Mesodermal cell (in vitro differentiated cells): ENCODE results near the gene STIMATE.

ENCODE experiments used
- H3K27ac ChIP-seq: 2 replicates; pipeline ENCODE4 v1.7.0; 2013; ENCODE audit warnings: mild to moderate bottlenecking, low read depth, low read length, moderate library complexity; ENCODE audit not compliant: severe bottlenecking
- H3K36me3 ChIP-seq: 2 replicates; pipeline ENCODE4 v1.7.1; 2013; ENCODE audit warnings: mild to moderate bottlenecking, low read length, moderate library complexity; ENCODE audit not compliant: control insufficient read depth, insufficient read depth
- H3K4me1 ChIP-seq: one replicate; pipeline ENCODE4 v1.7.1; 2013; ENCODE audit warnings: mild to moderate bottlenecking, low read length; ENCODE audit not compliant: insufficient read depth, control insufficient read depth, poor library complexity, severe bottlenecking
- H3K4me3 ChIP-seq: 2 replicates; pipeline ENCODE4 v1.7.0; 2013; ENCODE audit warnings: low read length, control low read depth, mild to moderate bottlenecking; ENCODE audit not compliant: insufficient read depth, poor library complexity, severe bottlenecking; ENCODE audit errors: extremely low read depth
- H3K9me3 ChIP-seq: 2 replicates; pipeline ENCODE4 v1.7.1; 2013; ENCODE audit warnings: mild to moderate bottlenecking, low read length, moderate library complexity; ENCODE audit not compliant: control insufficient read depth
- WGBS, 2 experiments: methylation state at CpG; one replicate each; pipeline ENCODE4 v1.1.5; 2013; ENCODE audit warnings: missing lambda C conversion rate in 2 of 2; ENCODE audit not compliant: insufficient coverage in 2 of 2; 5-methylcytosine and 5-hydroxymethylcytosine counted together

STIMATE gene

DNA sequence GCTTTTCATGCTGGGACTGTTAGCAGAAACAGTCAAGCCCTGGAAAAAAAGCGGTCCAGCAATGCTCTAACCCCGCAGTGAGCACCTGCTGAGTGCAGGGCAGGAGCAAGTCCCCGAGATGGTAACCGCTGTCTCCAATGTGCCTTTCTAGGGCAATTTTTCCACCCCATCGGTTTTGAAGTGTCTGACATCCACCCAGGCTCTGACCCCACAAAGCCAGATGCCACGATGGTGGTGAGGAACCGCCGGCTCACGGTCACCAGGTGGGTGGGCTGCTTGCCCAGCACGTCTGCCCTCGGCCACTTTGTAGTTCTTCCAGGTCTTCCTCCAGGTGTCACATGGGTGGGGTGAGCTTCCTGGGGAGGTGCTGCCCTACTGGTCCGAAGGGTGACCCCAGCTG lies 106.0 kb downstream of the STIMATE start:
- Histone ChIP-seq H3K36me3 (no peaks in the 10 kb centered on the region), H3K4me1 (no peaks in the 10 kb centered on the region), H3K27ac (no peak overlapping the region), H3K9me3 (no peaks in the 10 kb centered on the region), H3K4me3 (no peak overlapping the region)
- WGBS, 2 experiments, result 87 to 90% methylated on average over 7 to 10 of the region's 12 CpGs

DNA sequence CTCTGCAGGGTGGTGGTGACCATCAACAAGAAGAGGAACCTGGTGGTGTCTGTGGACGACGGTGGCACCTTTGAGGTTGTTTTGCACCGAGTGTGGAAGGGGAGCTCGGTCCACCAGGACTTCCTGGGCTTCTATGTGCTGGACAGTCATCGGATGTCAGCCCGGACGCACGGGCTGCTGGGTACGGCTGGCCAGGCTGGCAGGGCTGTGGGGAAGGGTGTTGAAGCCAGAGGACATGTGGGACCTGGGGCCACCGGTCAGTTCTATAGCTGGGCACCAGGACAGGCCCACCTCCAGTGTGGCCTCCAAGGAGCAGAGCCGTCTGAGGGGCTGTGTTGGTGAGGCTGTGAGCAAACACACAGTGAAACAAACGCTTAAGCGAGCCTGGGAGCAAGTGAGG lies 106.6 kb downstream of the STIMATE start:
- Histone ChIP-seq H3K9me3 (no peaks in the 10 kb centered on the region), H3K27ac (no peak overlapping the region), H3K4me3 (no peak overlapping the region), H3K4me1 (no peaks in the 10 kb centered on the region), H3K36me3 (no peaks in the 10 kb centered on the region)
- WGBS, 2 experiments, result 91 to 94% methylated on average over 9 to 13 of the region's 13 CpGs

DNA sequence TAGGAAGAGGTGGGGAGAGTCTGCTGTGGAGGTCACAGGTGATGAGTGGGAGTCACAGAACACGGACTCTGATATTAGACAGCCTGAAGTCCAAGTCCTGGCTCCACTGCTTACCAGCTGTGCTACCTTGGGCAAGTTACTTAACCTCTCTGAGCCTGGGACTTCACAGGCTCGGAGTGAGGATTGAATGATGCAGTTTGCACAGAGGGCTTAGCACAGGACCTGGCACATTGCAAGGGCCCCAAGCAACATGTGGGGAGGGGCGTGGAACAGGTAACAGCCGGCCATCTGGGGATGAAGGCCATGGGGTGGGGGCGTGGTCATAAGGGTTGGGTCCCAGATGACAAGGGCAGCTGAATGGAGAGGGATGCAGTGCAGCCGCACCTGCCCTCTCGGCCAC lies 107.0 kb downstream of the STIMATE start:
- Histone ChIP-seq H3K9me3 (no peaks in the 10 kb centered on the region), H3K27ac (no peak overlapping the region)
- WGBS, 2 experiments, result 82 to 93% methylated on average over 7 of the region's 7 CpGs

DNA sequence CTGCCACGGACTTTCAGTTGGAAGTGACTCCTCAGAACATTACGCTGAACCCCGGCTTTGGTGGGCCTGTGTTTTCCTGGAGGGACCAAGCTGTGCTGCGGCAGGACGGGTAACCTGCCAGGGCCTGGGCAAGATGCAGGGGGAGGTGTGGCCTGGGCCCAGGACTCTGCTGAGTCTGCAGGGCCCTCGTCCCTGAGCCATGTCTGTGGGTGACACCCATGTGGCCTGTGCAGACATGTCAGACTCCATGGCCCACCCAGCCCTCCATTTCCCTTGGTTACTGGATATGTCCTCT lies 107.7 kb downstream of the STIMATE start:
- WGBS, 2 experiments, result 92 to 94% methylated on average over 6 of the region's 6 CpGs
- H3K4me1 ChIP-seq, result no peaks in the 10 kb centered on the region
- no peak overlapping the region for H3K27ac ChIP-seq
- H3K4me3 ChIP-seq, result no peak overlapping the region
- no peaks in the 10 kb centered on the region for H3K9me3 ChIP-seq
- no peaks in the 10 kb centered on the region for H3K36me3 ChIP-seq

More for the DNA sequence above, 107.0 kb downstream of the STIMATE start:
- H3K36me3 ChIP-seq, result no peaks in the 10 kb centered on the region
- no peaks in the 10 kb centered on the region for H3K4me1 ChIP-seq
- H3K4me3 ChIP-seq, result no peak overlapping the region

DNA sequence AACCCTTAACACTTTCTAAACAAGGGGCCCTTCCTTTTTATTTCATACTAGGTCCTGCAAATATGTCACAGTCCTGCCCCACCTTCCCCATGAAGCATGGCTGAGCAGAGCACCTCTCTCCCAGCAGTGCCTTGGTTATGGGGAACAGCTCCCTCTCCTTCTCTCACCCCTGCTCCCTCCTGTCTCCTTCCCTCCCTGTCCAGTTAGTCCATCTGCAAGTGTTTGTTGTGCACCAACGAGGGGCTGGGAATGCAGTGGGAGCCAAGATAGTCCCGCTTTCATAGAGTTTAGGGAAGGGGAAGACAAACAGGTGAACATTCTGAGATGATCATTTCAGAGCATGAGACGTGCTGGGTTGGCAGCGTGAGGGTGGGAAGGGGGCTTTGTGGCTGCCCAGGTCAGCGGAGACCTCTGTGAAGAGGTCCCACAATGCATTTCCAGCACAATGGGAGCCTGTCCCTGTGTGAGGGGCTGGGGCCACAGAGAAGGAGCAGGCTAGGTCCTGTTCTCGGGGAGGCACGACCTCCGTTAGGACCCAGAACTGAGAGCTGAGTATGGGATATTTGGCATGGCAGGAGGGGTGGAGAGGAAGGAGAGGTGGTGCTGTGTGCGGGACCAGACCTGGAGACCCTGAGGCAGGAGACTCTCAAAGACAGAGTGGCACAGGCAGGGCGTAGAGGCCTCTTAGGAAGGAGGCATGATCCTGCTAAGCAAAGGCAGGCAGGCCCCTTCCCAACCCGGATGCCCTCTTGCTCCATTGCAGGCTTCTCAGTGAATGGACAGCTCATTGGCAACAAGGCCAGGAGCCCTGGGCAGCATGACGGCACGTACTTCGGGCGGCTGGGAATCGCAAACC lies 108.2 kb downstream of the STIMATE start:
- 89 to 91% methylated on average over 15 to 16 of the region's 16 CpGs for WGBS, 2 experiments
- Histone ChIP-seq H3K36me3 (no peaks in the 10 kb centered on the region), H3K4me1 (no peaks in the 10 kb centered on the region), H3K27ac (no peak overlapping the region), H3K9me3 (no peaks in the 10 kb centered on the region), H3K4me3 (no peak overlapping the region)

DNA sequence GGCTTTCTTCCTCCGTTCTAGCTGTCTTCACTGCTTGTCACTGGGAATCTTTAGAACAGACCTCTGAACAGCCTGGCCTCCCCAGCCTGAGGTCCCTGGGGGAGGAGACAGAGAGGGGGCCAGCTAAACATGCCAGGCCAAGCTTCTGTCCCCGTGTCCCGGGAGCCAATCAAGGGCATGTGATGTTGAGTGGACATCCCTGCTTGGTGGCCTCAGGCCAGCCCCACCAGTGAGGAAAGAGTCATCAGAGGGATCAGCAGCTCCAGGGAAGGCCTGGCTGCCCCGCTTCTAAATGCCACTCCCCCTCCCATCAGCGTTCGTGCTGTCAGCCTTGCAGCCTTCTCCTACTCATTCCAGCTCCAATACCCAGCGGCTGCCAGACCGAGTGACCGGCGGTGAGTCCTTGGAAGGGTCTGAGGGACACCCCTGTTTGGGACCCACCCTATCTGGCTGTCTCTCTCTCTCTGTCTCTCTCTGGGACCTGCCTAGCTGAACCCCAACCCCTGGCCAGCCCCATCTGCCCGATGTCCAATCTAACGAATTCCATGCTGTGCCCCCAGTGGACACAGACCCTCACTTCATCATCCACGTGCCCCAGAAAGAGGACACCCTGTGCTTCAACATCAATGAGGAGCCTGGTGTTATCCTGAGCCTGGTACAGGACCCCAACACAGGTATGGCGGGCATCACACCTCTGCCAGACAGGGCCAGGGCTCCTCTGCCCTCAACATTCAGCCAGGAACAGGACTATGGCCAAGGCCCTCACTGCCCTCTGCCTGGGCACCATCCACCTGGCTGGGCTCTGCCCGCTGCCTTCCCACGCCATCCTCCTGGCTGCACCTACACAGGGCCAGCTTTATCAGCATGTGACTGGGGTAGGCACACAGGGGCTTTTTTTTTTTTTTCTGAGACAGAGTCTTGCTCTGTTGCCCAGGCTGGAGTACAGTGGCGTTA lies 109.4 kb downstream of the STIMATE start:
- no peaks in the 10 kb centered on the region for H3K36me3 ChIP-seq
- no peaks in the 10 kb centered on the region for H3K9me3 ChIP-seq
- no peaks in the 10 kb centered on the region for H3K4me1 ChIP-seq
- WGBS, 2 experiments, result 85 to 87% methylated on average over 10 to 13 of the region's 17 CpGs
- no peak overlapping the region for H3K4me3 ChIP-seq
- no peak overlapping the region for H3K27ac ChIP-seq

DNA sequence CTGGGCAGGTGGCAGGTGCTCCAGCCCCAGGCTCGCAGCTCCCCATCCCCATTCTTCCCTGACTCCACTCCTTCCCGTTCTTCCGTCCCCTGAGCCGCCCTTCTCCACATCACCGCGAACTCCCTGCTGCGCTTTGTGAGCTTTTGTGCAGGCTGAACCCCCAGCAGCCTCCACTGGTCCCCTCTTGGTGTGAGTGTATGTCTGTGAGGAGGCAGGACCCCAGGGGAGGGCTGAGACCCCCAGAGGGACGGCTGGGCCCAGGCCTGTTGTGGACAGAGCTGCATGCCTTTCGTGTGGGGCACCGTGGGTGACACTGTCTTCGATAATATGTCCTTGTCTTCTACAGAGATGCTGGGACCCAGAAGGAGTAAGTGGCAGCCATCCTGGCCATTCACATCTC lies 110.1 kb downstream of the STIMATE start:
- 88 to 96% methylated on average over 5 of the region's 11 CpGs for WGBS, 2 experiments
- H3K4me3 ChIP-seq, result no peak overlapping the region
- H3K36me3 ChIP-seq, result no peaks in the 10 kb centered on the region
- H3K4me1 ChIP-seq, result no peaks in the 10 kb centered on the region
- no peak overlapping the region for H3K27ac ChIP-seq
- no peaks in the 10 kb centered on the region for H3K9me3 ChIP-seq
